Ovary (tissue), 9 donors: ENCODE results near the gene MX2. TPM values are rescaled to one million over a fixed set of nuclear protein-coding genes. Genes with fewer than 3 reads are reported as not detected.

Experiments
- DNase-seq, 5 donors: peaks; one replicate each; pipeline ENCODE4 v3.0.0-alpha.2; 2019 to 2020
- H3K27ac ChIP-seq, 2 donors: fragments of 200-600 bp; one replicate each; pipeline versions ENCODE4 v1.5.1 to v1.8.0; 2019 to 2022
- H3K27me3 ChIP-seq: fragments of 200-600 bp; one replicate; pipeline ENCODE4 v1.8.0; 2022
- H3K36me3 ChIP-seq: fragments of 200-600 bp; sonication (generic); one replicate; pipeline ENCODE4 v1.5.1; 2019
- H3K4me1 ChIP-seq: one replicate; pipeline ENCODE4 v1.8.1; 2013; ENCODE audit warnings: mild to moderate bottlenecking, moderate library complexity; ENCODE audit not compliant: insufficient read depth
- H3K4me3 ChIP-seq: fragments of 200-600 bp; sonication (generic); one replicate; pipeline ENCODE4 v1.5.1; 2017
- H3K9me3 ChIP-seq, 2 donors: fragments of 200-600 bp in 1 of 2; sonication (generic) in 1 of 2; one replicate each; pipeline versions ENCODE4 v1.5.1 to v1.8.1; 2013 to 2019; ENCODE audit warnings: mild to moderate bottlenecking in 1 of 2, moderate library complexity in 1 of 2
- EP300 ChIP-seq: sonication (generic); formaldehyde crosslinking; IDR thresholded peaks from one replicate; pipeline ENCODE4 v1.6.1; 2017; ENCODE audit warnings: antibody characterized with exemption
- POLR2A ChIP-seq: fragments of 450-650 bp; IDR thresholded peaks from one replicate; pipeline ENCODE4 v1.6.1; 2017; ENCODE audit warnings: antibody characterized with exemption, mild to moderate bottlenecking, moderate library complexity
- WGBS, 3 donors: extraction: QIAGEN DNeasy Blood & Tissue Kit in 1 of 3; methylation state at CpG; one replicate each; pipeline versions ENCODE4 v1.1.5 to v1.1.7; 2013 to 2017; 5-methylcytosine and 5-hydroxymethylcytosine counted together
- intact Hi-C, 4 donors: fragments of 100-400 bp; cut with DNase I; formaldehyde crosslinking; loops; one replicate each; pipeline versions ENCODE4 v1.11.0 to v1.15.1; 2022 to 2023
- polyA plus RNA-seq, 2 donors: library from polyadenylated mRNA; stranded (reverse); fragments of 200-250 nt in 1 of 2; fragments of 350-450 nt in 1 of 2; fragmentation: Illumina TruSeq in 1 of 2; extraction: RNeasy Lipid Tissue Mini Kit (QIAGEN cat#74804) in 1 of 2; gene quantifications; one replicate each; pipeline ENCODE4 v1.2.3, GENCODE V29; 2013 to 2014
- total RNA-seq, 7 donors: library from RNA; depleted of rRNA in 2 of 7; stranded (reverse); fragments of >200 nt in 2 of 7; fragmentation: NEBNext Ultra II Directional in 3 of 7; extraction: Animal tissue kit (Norgen Biotek cat#: 25700) in 3 of 7; gene quantifications; one replicate each; pipeline versions ENCODE4 v1.1.0 to v1.2.4, GENCODE V29; 2016 to 2023
- TF ChIP-seq, protein P1 (sequence below), 3 donors: fragments of 450-650 bp in 2 of 3; fragments of 200-600 bp in 1 of 3; IDR thresholded peaks; one replicate each; pipeline versions ENCODE4 v1.5.1 to v1.8.0; 2016 to 2022; ENCODE audit warnings: antibody characterized with exemption in 3 of 3, mild to moderate bottlenecking in 1 of 3
- donor health status: DM: no; HTN: no; CAD: no; lungs with moderate emphysema.
- donor health status: DM: no; HTN: no; CAD: no.
- donor health status: Bipolar disorder and iron deficiency.
- donor health status: DM: yes; HTN: yes; CAD: no.
- donor health status: DM: no; HTN: no; CAD: no.
- donor health status: DM: yes; HTN: yes; CAD: no.

MX2 gene
- total and polyA plus RNA-seq, 9 donors = 2.6 to 34.6 (median 5.1) TPM

DNA sequence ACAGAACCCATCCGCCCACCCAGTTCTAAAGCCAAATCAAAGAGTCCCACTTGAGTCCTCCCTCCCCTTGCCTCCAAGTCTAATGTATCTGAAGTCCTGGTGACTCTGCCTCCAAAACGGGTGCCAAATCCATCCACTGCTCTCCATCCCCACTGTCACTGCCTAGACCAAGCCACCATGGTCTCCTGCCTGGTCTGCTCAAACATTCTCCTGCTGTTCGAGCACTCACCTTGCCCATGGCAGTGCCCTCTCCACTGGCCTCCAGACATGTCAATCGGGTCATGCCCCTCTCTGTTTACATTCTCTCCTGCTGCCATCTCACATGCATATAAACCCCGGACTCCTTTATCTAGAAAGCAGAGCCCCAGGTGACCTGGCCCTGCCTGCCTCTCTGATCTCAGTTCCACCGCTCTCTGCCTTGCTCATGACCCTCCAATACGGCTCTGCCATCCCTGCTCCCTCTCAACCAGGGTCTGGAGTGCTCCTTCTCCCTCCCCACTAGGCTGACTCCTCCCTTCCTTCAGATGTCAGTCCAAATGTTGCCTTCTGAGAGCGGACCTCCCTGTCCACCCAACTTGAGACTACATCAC, 32.1 kb downstream of the MX2 start:
- Histone ChIP-seq H3K27ac (no peak overlapping the region), H3K36me3 (no peaks in the 10 kb centered on the region), H3K9me3 (no peaks in the 10 kb centered on the region), H3K4me1 (no peaks in the 10 kb centered on the region), H3K4me3 (no peak overlapping the region), H3K27me3 (no peaks in the 10 kb centered on the region)
- DNase-seq = no peak
- 86 to 94% (median 89%) methylated on average over 8 of the region's 8 CpGs for WGBS, 3 donors
- intact Hi-C loops = no loop called here
- TF ChIP-seq POLR2A (no peak), EP300 (no peak)
- TF ChIP-seq, protein P1, sequence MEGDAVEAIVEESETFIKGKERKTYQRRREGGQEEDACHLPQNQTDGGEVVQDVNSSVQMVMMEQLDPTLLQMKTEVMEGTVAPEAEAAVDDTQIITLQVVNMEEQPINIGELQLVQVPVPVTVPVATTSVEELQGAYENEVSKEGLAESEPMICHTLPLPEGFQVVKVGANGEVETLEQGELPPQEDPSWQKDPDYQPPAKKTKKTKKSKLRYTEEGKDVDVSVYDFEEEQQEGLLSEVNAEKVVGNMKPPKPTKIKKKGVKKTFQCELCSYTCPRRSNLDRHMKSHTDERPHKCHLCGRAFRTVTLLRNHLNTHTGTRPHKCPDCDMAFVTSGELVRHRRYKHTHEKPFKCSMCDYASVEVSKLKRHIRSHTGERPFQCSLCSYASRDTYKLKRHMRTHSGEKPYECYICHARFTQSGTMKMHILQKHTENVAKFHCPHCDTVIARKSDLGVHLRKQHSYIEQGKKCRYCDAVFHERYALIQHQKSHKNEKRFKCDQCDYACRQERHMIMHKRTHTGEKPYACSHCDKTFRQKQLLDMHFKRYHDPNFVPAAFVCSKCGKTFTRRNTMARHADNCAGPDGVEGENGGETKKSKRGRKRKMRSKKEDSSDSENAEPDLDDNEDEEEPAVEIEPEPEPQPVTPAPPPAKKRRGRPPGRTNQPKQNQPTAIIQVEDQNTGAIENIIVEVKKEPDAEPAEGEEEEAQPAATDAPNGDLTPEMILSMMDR (IDR thresholded peaks at IDR 0.05) = no peak

- Histone ChIP-seq H3K4me1 (no peaks in the 10 kb centered on the region), H3K36me3 (no peaks in the 10 kb centered on the region), H3K27ac (no peak overlapping the region), H3K4me3 (no peak overlapping the region), H3K9me3 (no peaks in the 10 kb centered on the region), H3K27me3 (no peaks in the 10 kb centered on the region)
- DNase-seq = no peak
- intact Hi-C loops = no loop called here
- TF ChIP-seq, protein P1 (IDR thresholded peaks at IDR 0.05) = no peak
- TF ChIP-seq EP300 (no peak), POLR2A (no peak)
- 44 to 52% (median 46%) methylated on average over 7 of the region's 7 CpGs for WGBS, 3 donors
Observed at GRCh38 chr21:41396558-41397075, 34.8 kb downstream of the MX2 start.

- H3K4me3 ChIP-seq = no peak overlapping the region
- no peak overlapping the region for H3K27ac ChIP-seq
- DNase-seq = no peak
- H3K36me3 ChIP-seq = no peaks in the 10 kb centered on the region
- intact Hi-C loops = no loop called here
- TF ChIP-seq EP300 = no peak
- TF ChIP-seq POLR2A = no peak
- TF ChIP-seq, protein P1 (IDR thresholded peaks at IDR 0.05) = no peak
- WGBS, 3 donors = 89 to 91% (median 90%) methylated on average over 7 of the region's 7 CpGs
- H3K4me1 ChIP-seq = no peaks in the 10 kb centered on the region
- no peaks in the 10 kb centered on the region for H3K9me3 ChIP-seq
- H3K27me3 ChIP-seq = no peaks in the 10 kb centered on the region
Observed at GRCh38 chr21:41397471-41397891, 35.7 kb downstream of the MX2 start.

DNA sequence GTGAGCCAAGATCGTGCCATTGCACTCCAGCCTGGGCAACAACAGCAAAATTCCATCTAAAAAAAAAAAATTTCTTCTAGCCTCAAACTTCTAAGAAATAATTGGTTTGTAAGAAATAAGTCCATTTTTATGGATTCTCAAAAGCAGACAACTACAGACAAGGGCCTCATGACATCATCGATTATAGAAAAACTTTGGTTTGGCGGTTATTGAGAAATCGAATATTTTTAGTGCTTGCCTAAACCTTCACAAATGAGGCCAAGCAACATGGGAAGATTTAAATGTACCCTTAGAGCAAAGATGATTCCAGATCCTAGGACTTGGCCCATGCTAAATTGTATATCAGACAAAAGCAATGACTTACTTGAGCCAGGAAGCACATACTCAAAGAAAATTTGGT, 36.4 kb downstream of the MX2 start:
- no peaks in the 10 kb centered on the region for H3K4me1 ChIP-seq
- H3K36me3 ChIP-seq = no peaks in the 10 kb centered on the region
- no peaks in the 10 kb centered on the region for H3K9me3 ChIP-seq
- no peak overlapping the region for H3K4me3 ChIP-seq
- DNase-seq = no peak
- no peak overlapping the region for H3K27ac ChIP-seq
- WGBS, 3 donors = 91 to 96% (median 94%) methylated on average over 4 of the region's 4 CpGs
- H3K27me3 ChIP-seq = no peaks in the 10 kb centered on the region
- intact Hi-C loops = no loop called here
- TF ChIP-seq EP300 (no peak), POLR2A (no peak)
- TF ChIP-seq, protein P1 (IDR thresholded peaks at IDR 0.05) = no peak
